Body of pancreas (tissue), 4 donors: ENCODE measurements around the gene FBXO11. TPM values are rescaled to one million over a fixed set of nuclear protein-coding genes. Genes with fewer than 3 reads are reported as not detected.

Experiments
- ATAC-seq: fragments of 150-250 bp; one replicate; pipeline ENCODE4 v1.9.1; 2016
- DNase-seq, 4 donors: peaks; one replicate each; pipeline ENCODE4 v3.0.0-alpha.2; 2019
- H3K27ac ChIP-seq, 4 donors: fragments of 200-600 bp; sonication (generic); 1 replicate in 3 of 4; 2 replicates in 1 of 4; pipeline versions ENCODE4 v1.5.1 to v1.6.1; 2016 to 2019; ENCODE audit warnings: mild to moderate bottlenecking in 1 of 4, mixed read lengths in 1 of 4, moderate library complexity in 1 of 4
- H3K27me3 ChIP-seq, 2 donors: fragments of 200-600 bp; sonication (generic); one replicate each; pipeline ENCODE4 v1.6.0; 2016; ENCODE audit warnings: mild to moderate bottlenecking in 1 of 2
- H3K36me3 ChIP-seq, 2 donors: fragments of 200-600 bp; sonication (generic); replicated peaks in 1 of 2; 2 replicates each; pipeline ENCODE4 v1.5.1; 2016; ENCODE audit warnings: low read depth in 2 of 2; ENCODE audit not compliant: insufficient read depth in 1 of 2
- H3K4me1 ChIP-seq: fragments of 200-600 bp; sonication (generic); one replicate; pipeline ENCODE4 v1.6.0; 2016
- H3K4me3 ChIP-seq, 2 donors: fragments of 200-600 bp; sonication (generic); 1 replicate in 1 of 2; 2 replicates in 1 of 2; pipeline ENCODE4 v1.5.1; 2016 to 2019
- H3K9me3 ChIP-seq, 3 donors: fragments of 200-600 bp; sonication (generic); 1 replicate in 2 of 3; 2 replicates in 1 of 3; pipeline ENCODE4 v1.5.1; 2016
- POLR2A ChIP-seq, 3 donors: fragments of 450-650 bp; IDR thresholded peaks; one replicate each; pipeline ENCODE4 v1.6.1; 2016; ENCODE audit warnings: antibody characterized with exemption in 3 of 3, mild to moderate bottlenecking in 2 of 3
- WGBS, 2 donors: methylation state at CpG; one replicate each; pipeline ENCODE4 v1.1.5; 2017; 5-methylcytosine and 5-hydroxymethylcytosine counted together
- intact Hi-C: fragments of 100-400 bp; cut with DNase I; formaldehyde crosslinking; loops from one replicate; pipeline ENCODE4 v1.15.1; 2023
- total RNA-seq, 2 donors: library from RNA; depleted of rRNA; stranded (reverse); fragments of >200 nt; gene quantifications; one replicate each; pipeline ENCODE4 v1.1.0, GENCODE V29; 2016
- TF ChIP-seq, protein P1 (sequence below), 7 experiments: fragments of 450-650 bp in 4 of 7; fragments of 200-600 bp in 3 of 7; sonication (generic) in 3 of 7; IDR thresholded peaks; one replicate each; pipeline ENCODE4 v1.5.1; 2016 to 2019; ENCODE audit warnings: antibody characterized with exemption in 7 of 7

The FBXO11 gene
- total RNA-seq, 2 donors from 2014 or later: 25.1 to 41.0 TPM

GRCh38 chr2:47838249-47838648 lies 68.0 kb downstream of the FBXO11 start:
- Histone ChIP-seq H3K36me3 (peaks cover 0 to 18% of the 10 kb centered on the region in 2 donors), H3K27ac (no peak overlapping the region), H3K4me3 (no peak overlapping the region), H3K4me1 (no peaks in the 10 kb centered on the region), H3K9me3 (no peaks in the 10 kb centered on the region), H3K27me3 (no peaks in the 10 kb centered on the region)
- WGBS, 2 donors: 88 to 96% methylated on average over 1 of the region's 1 CpG
- TF ChIP-seq, protein P1, sequence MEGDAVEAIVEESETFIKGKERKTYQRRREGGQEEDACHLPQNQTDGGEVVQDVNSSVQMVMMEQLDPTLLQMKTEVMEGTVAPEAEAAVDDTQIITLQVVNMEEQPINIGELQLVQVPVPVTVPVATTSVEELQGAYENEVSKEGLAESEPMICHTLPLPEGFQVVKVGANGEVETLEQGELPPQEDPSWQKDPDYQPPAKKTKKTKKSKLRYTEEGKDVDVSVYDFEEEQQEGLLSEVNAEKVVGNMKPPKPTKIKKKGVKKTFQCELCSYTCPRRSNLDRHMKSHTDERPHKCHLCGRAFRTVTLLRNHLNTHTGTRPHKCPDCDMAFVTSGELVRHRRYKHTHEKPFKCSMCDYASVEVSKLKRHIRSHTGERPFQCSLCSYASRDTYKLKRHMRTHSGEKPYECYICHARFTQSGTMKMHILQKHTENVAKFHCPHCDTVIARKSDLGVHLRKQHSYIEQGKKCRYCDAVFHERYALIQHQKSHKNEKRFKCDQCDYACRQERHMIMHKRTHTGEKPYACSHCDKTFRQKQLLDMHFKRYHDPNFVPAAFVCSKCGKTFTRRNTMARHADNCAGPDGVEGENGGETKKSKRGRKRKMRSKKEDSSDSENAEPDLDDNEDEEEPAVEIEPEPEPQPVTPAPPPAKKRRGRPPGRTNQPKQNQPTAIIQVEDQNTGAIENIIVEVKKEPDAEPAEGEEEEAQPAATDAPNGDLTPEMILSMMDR (IDR thresholded peaks at IDR 0.05): no peak
- TF ChIP-seq POLR2A (IDR thresholded peaks at IDR 0.05): no peak
- intact Hi-C loops: no loop called here
- ATAC-seq (no peak), DNase-seq (no peak)

- H3K9me3 ChIP-seq: no peaks in the 10 kb centered on the region
- WGBS, 2 donors: 96 to 98% methylated on average over 2 of the region's 2 CpGs
- H3K4me1 ChIP-seq: no peaks in the 10 kb centered on the region
- intact Hi-C loops: no loop called here
- TF ChIP-seq POLR2A (IDR thresholded peaks at IDR 0.05): no peak
- TF ChIP-seq, protein P1 (IDR thresholded peaks at IDR 0.05): no peak
- no peak for DNase-seq
- no peak overlapping the region for H3K27ac ChIP-seq
- no peaks in the 10 kb centered on the region for H3K27me3 ChIP-seq
- no peak for ATAC-seq
- no peak overlapping the region for H3K4me3 ChIP-seq
- H3K36me3 ChIP-seq: peaks cover 0 to 26% of the 10 kb centered on the region in 2 donors
Measured at GRCh38 chr2:47833516-47833968, 72.8 kb downstream of the FBXO11 start.

GRCh38 chr2:47822518-47822917 lies 83.8 kb downstream of the FBXO11 start:
- no peak for DNase-seq
- Histone ChIP-seq H3K27ac (no peak overlapping the region), H3K36me3 (peaks cover 6 to 20% of the 10 kb centered on the region in 2 donors), H3K9me3 (no peaks in the 10 kb centered on the region), H3K27me3 (no peaks in the 10 kb centered on the region), H3K4me3 (no peak overlapping the region), H3K4me1 (no peaks in the 10 kb centered on the region)
- intact Hi-C loops: no loop called here
- TF ChIP-seq, protein P1 (IDR thresholded peaks at IDR 0.05): no peak
- TF ChIP-seq POLR2A (IDR thresholded peaks at IDR 0.05): no peak
- ATAC-seq: no peak

DNA sequence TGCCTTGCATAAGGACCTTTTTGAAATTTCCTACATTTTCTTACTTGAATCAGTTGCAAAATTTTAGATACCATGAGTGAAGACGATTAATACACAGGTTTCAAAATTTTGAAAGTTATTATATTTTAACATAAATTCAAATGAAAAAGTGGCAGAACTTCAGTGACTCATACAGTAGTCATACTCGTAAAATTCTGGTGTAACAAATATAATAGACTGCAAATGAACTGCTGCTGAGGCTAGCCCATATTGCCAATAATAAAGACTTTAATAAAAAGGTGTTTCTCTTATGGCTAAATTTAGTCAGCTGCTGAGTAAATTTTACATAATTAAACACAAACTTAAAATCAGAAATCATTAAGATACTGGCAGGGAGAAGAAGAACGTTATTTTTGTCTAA lies 86.5 kb downstream of the FBXO11 start:
- Histone ChIP-seq H3K9me3 (no peaks in the 10 kb centered on the region), H3K36me3 (peaks cover 6 to 27% of the 10 kb centered on the region in 2 donors), H3K4me1 (no peaks in the 10 kb centered on the region), H3K27ac (no peak overlapping the region), H3K27me3 (no peaks in the 10 kb centered on the region), H3K4me3 (no peak overlapping the region)
- TF ChIP-seq, protein P1 (IDR thresholded peaks at IDR 0.05): no peak
- TF ChIP-seq POLR2A (IDR thresholded peaks at IDR 0.05): no peak
- no peak for DNase-seq
- intact Hi-C loops: no loop called here
- no peak for ATAC-seq
- 83 to 86% methylated on average over 3 of the region's 3 CpGs for WGBS, 2 donors

GRCh38 chr2:47818777-47819176 lies 87.5 kb downstream of the FBXO11 start:
- DNase-seq (no peak), ATAC-seq (no peak)
- Histone ChIP-seq H3K4me3 (no peak overlapping the region), H3K27ac (no peak overlapping the region), H3K9me3 (no peaks in the 10 kb centered on the region), H3K4me1 (no peaks in the 10 kb centered on the region), H3K36me3 (peaks cover 6 to 25% of the 10 kb centered on the region in 2 donors), H3K27me3 (no peaks in the 10 kb centered on the region)
- intact Hi-C loops: no loop called here
- 86 to 91% methylated on average over 2 of the region's 2 CpGs for WGBS, 2 donors
- TF ChIP-seq, protein P1 (IDR thresholded peaks at IDR 0.05): no peak
- no peak for TF ChIP-seq POLR2A (IDR thresholded peaks at IDR 0.05)
